Neural cell (in vitro differentiated cells): Measurements from ENCODE around the gene NDRG2.

Source experiments
- CTCF ChIP-seq: fragments of 450-650 bp; IDR thresholded peaks from 2 replicates; pipeline ENCODE4 v1.5.1; 2014; ENCODE audit warnings: antibody characterized with exemption, mild to moderate bottlenecking, moderate library complexity; ENCODE audit not compliant: poor library complexity, severe bottlenecking
- EP300 ChIP-seq: fragments of 450-650 bp; conservative IDR thresholded peaks from 2 replicates; pipeline ENCODE4 v1.6.1; 2014; ENCODE audit warnings: antibody characterized with exemption, mild to moderate bottlenecking, moderate library complexity; ENCODE audit not compliant: poor library complexity, severe bottlenecking
- EZH2 ChIP-seq: fragments of 200-600, 300-800 bp; shearing (Covaris generic), sonication (generic); IDR thresholded peaks from 2 replicates; pipeline ENCODE4 v1.6.1; 2014; ENCODE audit warnings: antibody characterized with exemption, low read length, borderline replicate concordance, mild to moderate bottlenecking; ENCODE audit not compliant: insufficient read depth, poor library complexity, severe bottlenecking
- MXI1 ChIP-seq: fragments of 450-650 bp; conservative IDR thresholded peaks from 2 replicates; pipeline ENCODE4 v1.6.1; 2014; ENCODE audit warnings: antibody characterized with exemption, mild to moderate bottlenecking; ENCODE audit not compliant: poor library complexity, severe bottlenecking
- POLR2AphosphoS5 ChIP-seq: IDR thresholded peaks from 2 replicates; pipeline ENCODE4 v1.6.1; 2012
- RAD21 ChIP-seq: fragments of 450-650 bp; conservative IDR thresholded peaks from 2 replicates; pipeline ENCODE4 v1.6.1; 2014; ENCODE audit warnings: antibody characterized with exemption, mild to moderate bottlenecking, moderate library complexity
- REST ChIP-seq: IDR thresholded peaks from 2 replicates; pipeline ENCODE4 v1.6.1; 2012; ENCODE audit warnings: borderline replicate concordance
- SMC3 ChIP-seq: fragments of 450-650 bp; conservative IDR thresholded peaks from 2 replicates; pipeline ENCODE4 v1.6.1; 2014; ENCODE audit warnings: antibody characterized with exemption, mild to moderate bottlenecking, moderate library complexity; ENCODE audit not compliant: poor library complexity

GRCh38 chr14:20998139-20998538, 26.7 kb downstream of the NDRG2 start:
- TF ChIP-seq REST (no peak), CTCF (no peak), POLR2AphosphoS5 (no peak), SMC3 (no peak), EP300 (no peak), EZH2 (no peak), RAD21 (no peak), MXI1 (no peak)
